Ramos (cell line): ENCODE measurements around the gene TEX11.

Source experiments
- in situ Hi-C: fragments of 300-500 bp; cut with MboI; formaldehyde crosslinking; loops from one replicate; pipeline ENCODE4 v1.14.3; 2022; ENCODE audit warnings: low sequenced_read_pairs; ENCODE audit not compliant: unreplicated experiment

TEX11 gene

GRCh38 chrX:70508296-70508911 lies 400.1 kb downstream of the TEX11 start:
- in situ Hi-C loops, result no loop called here

GRCh38 chrX:70505451-70505841 lies 403.1 kb downstream of the TEX11 start:
- in situ Hi-C loops, result no loop called here

GRCh38 chrX:70504772-70505450 lies 403.6 kb downstream of the TEX11 start:
- in situ Hi-C loops, result no loop called here

GRCh38 chrX:70500826-70501225 lies 407.7 kb downstream of the TEX11 start:
- in situ Hi-C loops, result no loop called here

GRCh38 chrX:70498129-70498528 lies 410.4 kb downstream of the TEX11 start:
- in situ Hi-C loops, result no loop called here

GRCh38 chrX:70497026-70497425 lies 411.5 kb downstream of the TEX11 start:
- in situ Hi-C loops, result no loop called here

- in situ Hi-C loops, result no loop called here
Observed at GRCh38 chrX:70496491-70496890, 412.0 kb downstream of the TEX11 start.

- in situ Hi-C loops, result no loop called here
Observed at GRCh38 chrX:70494441-70494840, 414.1 kb downstream of the TEX11 start.

- in situ Hi-C loops, result no loop called here
Observed at GRCh38 chrX:70488856-70489255, 419.7 kb downstream of the TEX11 start.

GRCh38 chrX:70485466-70485865 lies 423.0 kb downstream of the TEX11 start:
- in situ Hi-C loops, result no loop called here

- in situ Hi-C loops, result no loop called here
Observed at GRCh38 chrX:70482300-70482699, 426.2 kb downstream of the TEX11 start.

- in situ Hi-C loops, result no loop called here
Observed at GRCh38 chrX:70481471-70482270, 426.8 kb downstream of the TEX11 start.

GRCh38 chrX:70480660-70481018 lies 427.9 kb downstream of the TEX11 start:
- in situ Hi-C loops, result no loop called here

- in situ Hi-C loops, result no loop called here
Observed at GRCh38 chrX:70479922-70480659, 428.4 kb downstream of the TEX11 start.

- in situ Hi-C loops, result no loop called here
Observed at GRCh38 chrX:70479247-70479921, 429.1 kb downstream of the TEX11 start.
